Adrenal gland (tissue), 12 donors: ENCODE measurements around the gene CFC1. TPM values are rescaled to one million over a fixed set of nuclear protein-coding genes. Genes with fewer than 3 reads are reported as not detected.
"Not testable (repeated sequence)": the region's sequence is repeated elsewhere in the genome, so short reads cannot be mapped to it uniquely, and the experiment has no call there.

ENCODE experiments used
- DNase-seq, 7 donors: peaks; one replicate each; pipeline ENCODE4 v3.0.0-alpha.2; 2019 to 2020
- H3K27ac ChIP-seq, 5 donors: fragments of 200-600 bp; sonication (generic) in 4 of 5; 1 replicate in 3 of 5; 2 replicates in 2 of 5; pipeline versions ENCODE4 v1.5.1 to v1.8.0; 2016 to 2020; ENCODE audit warnings: mild to moderate bottlenecking in 1 of 5
- H3K27me3 ChIP-seq: fragments of 200-600 bp; 2 replicates; pipeline ENCODE4 v1.8.0; 2021
- H3K36me3 ChIP-seq, 2 donors: fragments of 200-600 bp; replicated peaks in 1 of 2; 1 replicate in 1 of 2; 2 replicates in 1 of 2; pipeline versions ENCODE4 v1.5.1 to v1.8.0; 2018 to 2022
- H3K4me1 ChIP-seq, 2 donors: fragments of 200-600 bp; replicated peaks in 1 of 2; 1 replicate in 1 of 2; 2 replicates in 1 of 2; pipeline versions ENCODE4 v1.5.1 to v1.8.0; 2018 to 2021
- H3K4me3 ChIP-seq, 4 donors: fragments of 200-600 bp; sonication (generic) in 3 of 4; one replicate each; pipeline ENCODE4 v1.5.1; 2016 to 2018
- H3K9me3 ChIP-seq, 3 donors: fragments of 200-600 bp; sonication (generic) in 1 of 3; replicated peaks in 1 of 3; 1 replicate in 2 of 3; 2 replicates in 1 of 3; pipeline versions ENCODE4 v1.5.1 to v1.8.0; 2016 to 2021
- WGBS, 4 donors: extraction: QIAGEN DNeasy Blood & Tissue Kit in 2 of 4; methylation state at CpG; one replicate each; pipeline versions ENCODE4 v1.1.5 to v1.1.7; 2013 to 2017; 5-methylcytosine and 5-hydroxymethylcytosine counted together
- intact Hi-C, 2 donors: fragments of 100-400 bp; cut with DNase I; formaldehyde crosslinking; loops; one replicate each; pipeline versions ENCODE4 v1.14.1 to v1.15.0; 2022 to 2023
- polyA plus RNA-seq, 3 donors: library from polyadenylated mRNA; stranded (reverse); fragments of 200-250 nt in 2 of 3; fragments of 350-450 nt in 1 of 3; fragmentation: Illumina TruSeq in 1 of 3; extraction: RNeasy Lipid Tissue Mini Kit (QIAGEN cat#74804) in 1 of 3; gene quantifications; one replicate each; pipeline ENCODE4 v1.2.3, GENCODE V29; 2013 to 2014
- total RNA-seq, 9 donors: library from RNA; depleted of rRNA in 4 of 9; stranded (reverse); fragments of >200 nt in 4 of 9; fragments of 120-200 nt in 1 of 9; fragmentation: NEBNext Ultra II Directional in 1 of 9; extraction: Animal tissue kit (Norgen Biotek cat#: 25700) in 1 of 9; gene quantifications; one replicate each; pipeline versions ENCODE4 v1.1.0 to v1.2.4, GENCODE V29; 2013 to 2023
- donor health status: healthy with polysubstance abuse.
- donor health status: Bipolar disorder and iron deficiency.
- donor health status: DM: yes; HTN: yes; CAD: no.
- donor health status: DM: no; HTN: no; CAD: no.
- donor health status: DM: no; HTN: no; CAD: no.
- donor health status: DM: yes; HTN: yes; CAD: no.

The CFC1 gene
- total and polyA plus RNA-seq, 12 donors: 0.11 to 6.0 (median 0.90) TPM; not detected in 6

- H3K4me1 ChIP-seq, intact Hi-C loops, H3K27me3 ChIP-seq, DNase-seq, H3K36me3 ChIP-seq, H3K27ac ChIP-seq, H3K4me3 ChIP-seq, H3K9me3 ChIP-seq: not testable (repeated sequence)
- 74 to 90% (median 82%) methylated on average over 8 of the region's 9 CpGs for WGBS, 4 donors
Measured at GRCh38 chr2:130599926-130600325, 551 bp upstream of the CFC1 start.

- H3K9me3 ChIP-seq, H3K36me3 ChIP-seq, H3K4me3 ChIP-seq, H3K4me1 ChIP-seq, H3K27ac ChIP-seq, intact Hi-C loops, H3K27me3 ChIP-seq, DNase-seq: not testable (repeated sequence)
- WGBS, 4 donors: 56 to 76% (median 66%) methylated on average over 8 to 13 of the region's 15 CpGs
Measured at GRCh38 chr2:130598463-130598862, 912 bp downstream of the CFC1 start.

GRCh38 chr2:130597994-130598393 lies 1.4 kb downstream of the CFC1 start:
- H3K36me3 ChIP-seq, H3K27me3 ChIP-seq, H3K4me1 ChIP-seq, DNase-seq, H3K9me3 ChIP-seq, H3K27ac ChIP-seq, intact Hi-C loops, H3K4me3 ChIP-seq: not testable (repeated sequence)
- WGBS, 4 donors: no CpG with 5 or more reads among the region's 22 CpGs

- H3K9me3 ChIP-seq, H3K27ac ChIP-seq, H3K36me3 ChIP-seq, H3K4me3 ChIP-seq, H3K4me1 ChIP-seq, H3K27me3 ChIP-seq, intact Hi-C loops: not testable (repeated sequence)
- peak in 1 of 7 donors; percentile 5 for DNase-seq
- 68 to 100% (median 80%) methylated on average over 2 of the region's 6 CpGs; no CpG with 5 or more reads in 1 of the 4 donors for WGBS, 4 donors
Measured at GRCh38 chr2:130596757-130597156, 2.6 kb downstream of the CFC1 start.

- 75 to 82% (median 77%) methylated on average over 1 to 2 of the region's 4 CpGs; no CpG with 5 or more reads in 1 of the 4 donors for WGBS, 4 donors
- H3K27ac ChIP-seq, intact Hi-C loops, H3K9me3 ChIP-seq, H3K27me3 ChIP-seq, H3K36me3 ChIP-seq, H3K4me1 ChIP-seq, H3K4me3 ChIP-seq: not testable (repeated sequence)
- peak in 1 of 7 donors; percentile 33 for DNase-seq
Measured at GRCh38 chr2:130594011-130594410, 5.4 kb downstream of the CFC1 start.

GRCh38 chr2:130592791-130593414 lies 6.5 kb downstream of the CFC1 start:
- 48 to 56% (median 51%) methylated on average over 6 to 7 of the region's 40 CpGs for WGBS, 4 donors
- H3K4me3 ChIP-seq, H3K9me3 ChIP-seq, intact Hi-C loops, H3K27me3 ChIP-seq, H3K27ac ChIP-seq, DNase-seq, H3K36me3 ChIP-seq, H3K4me1 ChIP-seq: not testable (repeated sequence)

GRCh38 chr2:130590842-130591359 lies 8.5 kb downstream of the CFC1 start:
- H3K4me3 ChIP-seq, H3K36me3 ChIP-seq, H3K4me1 ChIP-seq, intact Hi-C loops, H3K27ac ChIP-seq, H3K9me3 ChIP-seq, H3K27me3 ChIP-seq: not testable (repeated sequence)
- peak in 1 of 7 donors; percentile 2 for DNase-seq
- WGBS, 4 donors: 26 to 61% (median 39%) methylated on average over 3 to 5 of the region's 7 CpGs

- H3K36me3 ChIP-seq, DNase-seq, H3K27me3 ChIP-seq, H3K9me3 ChIP-seq, H3K4me3 ChIP-seq, intact Hi-C loops, H3K4me1 ChIP-seq, H3K27ac ChIP-seq: not testable (repeated sequence)
- WGBS, 4 donors: 21 to 51% (median 47%) methylated on average over 5 of the region's 8 CpGs
Measured at GRCh38 chr2:130590170-130590841, 9.1 kb downstream of the CFC1 start.

GRCh38 chr2:130588688-130589458 lies 10.5 kb downstream of the CFC1 start:
- H3K27me3 ChIP-seq, H3K27ac ChIP-seq, intact Hi-C loops, H3K36me3 ChIP-seq, H3K4me3 ChIP-seq, H3K9me3 ChIP-seq, H3K4me1 ChIP-seq: not testable (repeated sequence)
- peak in 1 of 7 donors; percentile 1 for DNase-seq
- 80% methylated on average over 1 of the region's 11 CpGs; no CpG with 5 or more reads in 3 of the 4 donors for WGBS, 4 donors

- H3K27me3 ChIP-seq, DNase-seq, H3K27ac ChIP-seq, intact Hi-C loops, H3K4me1 ChIP-seq, H3K36me3 ChIP-seq, H3K9me3 ChIP-seq, H3K4me3 ChIP-seq: not testable (repeated sequence)
- 90 to 100% (median 98%) methylated on average over 1 to 2 of the region's 4 CpGs for WGBS, 4 donors
Measured at GRCh38 chr2:130584726-130585125, 14.6 kb downstream of the CFC1 start.

GRCh38 chr2:130583582-130583981 lies 15.8 kb downstream of the CFC1 start:
- H3K27ac ChIP-seq, H3K4me3 ChIP-seq, H3K9me3 ChIP-seq, H3K36me3 ChIP-seq, intact Hi-C loops, H3K27me3 ChIP-seq, DNase-seq, H3K4me1 ChIP-seq: not testable (repeated sequence)
- WGBS, 4 donors: 76 to 90% (median 80%) methylated on average over 4 of the region's 7 CpGs
